ENCODE measurements around the gene MINK1. TPM values are rescaled to one million over a fixed set of nuclear protein-coding genes. Genes with fewer than 3 reads are reported as not detected.

MINK1 gene
- total RNA-seq, 3 donors from 2014 or later (not counting 1 experiment from before 2014, with no cell fraction given) = 103 to 122 (median 110) TPM

DNA sequence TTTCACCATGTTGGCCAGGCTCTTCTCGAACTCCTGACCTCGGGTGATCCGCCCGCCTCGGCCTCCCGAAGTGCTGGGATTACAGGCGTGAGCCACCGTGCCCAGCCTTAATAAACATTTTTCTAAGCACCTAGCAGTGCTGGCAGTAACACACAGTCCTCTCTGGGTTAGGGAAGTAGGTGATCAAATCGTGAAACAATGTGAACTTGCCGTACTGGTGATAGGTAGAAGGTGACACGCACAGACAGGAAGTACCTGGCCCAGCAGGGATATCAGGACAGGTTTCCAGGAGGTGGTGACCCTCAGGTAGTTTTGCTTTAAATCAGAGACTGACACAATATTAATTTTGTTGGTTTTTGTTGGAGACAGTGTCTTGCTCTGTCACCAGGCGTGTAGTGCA lies 21.7 kb upstream of the MINK1 start:
- Mint-ChIP-seq H3K27me3 (ENCODE audit: low read depth in 2 of 2) (no peaks in the 10 kb centered on the region), H3K36me3 (no peaks in the 10 kb centered on the region), H3K27ac (no peak overlapping the region), H3K4me3 (no peak overlapping the region), H3K4me1 (peaks cover under 1 to 6% of the 10 kb centered on the region in 2 donors), H3K9me3 (no peaks in the 10 kb centered on the region)
- TF ChIP-seq, protein P1, sequence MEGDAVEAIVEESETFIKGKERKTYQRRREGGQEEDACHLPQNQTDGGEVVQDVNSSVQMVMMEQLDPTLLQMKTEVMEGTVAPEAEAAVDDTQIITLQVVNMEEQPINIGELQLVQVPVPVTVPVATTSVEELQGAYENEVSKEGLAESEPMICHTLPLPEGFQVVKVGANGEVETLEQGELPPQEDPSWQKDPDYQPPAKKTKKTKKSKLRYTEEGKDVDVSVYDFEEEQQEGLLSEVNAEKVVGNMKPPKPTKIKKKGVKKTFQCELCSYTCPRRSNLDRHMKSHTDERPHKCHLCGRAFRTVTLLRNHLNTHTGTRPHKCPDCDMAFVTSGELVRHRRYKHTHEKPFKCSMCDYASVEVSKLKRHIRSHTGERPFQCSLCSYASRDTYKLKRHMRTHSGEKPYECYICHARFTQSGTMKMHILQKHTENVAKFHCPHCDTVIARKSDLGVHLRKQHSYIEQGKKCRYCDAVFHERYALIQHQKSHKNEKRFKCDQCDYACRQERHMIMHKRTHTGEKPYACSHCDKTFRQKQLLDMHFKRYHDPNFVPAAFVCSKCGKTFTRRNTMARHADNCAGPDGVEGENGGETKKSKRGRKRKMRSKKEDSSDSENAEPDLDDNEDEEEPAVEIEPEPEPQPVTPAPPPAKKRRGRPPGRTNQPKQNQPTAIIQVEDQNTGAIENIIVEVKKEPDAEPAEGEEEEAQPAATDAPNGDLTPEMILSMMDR (IDR thresholded peaks at IDR 0.05) = no peak
- no peak overlapping the region for H3K4me3 ChIP-seq (ENCODE audit: low read length)
- no peaks in the 10 kb centered on the region for H3K27me3 ChIP-seq (ENCODE audit: control insufficient read depth, insufficient read depth, low read length)
- H3K36me3 ChIP-seq (ENCODE audit: control insufficient read depth, insufficient read depth, low read length) = no peaks in the 10 kb centered on the region
- H3K9me3 ChIP-seq (ENCODE audit: control insufficient read depth, insufficient read depth, low read length) = no peaks in the 10 kb centered on the region
- peaks cover 8% of the 10 kb centered on the region for H3K4me1 ChIP-seq (ENCODE audit: control insufficient read depth, insufficient read depth, low read length)
- WGBS (ENCODE audit: insufficient coverage) = 90% methylated on average over 11 of the region's 12 CpGs
- H3K27ac ChIP-seq (ENCODE audit: low read length) = no peak overlapping the region
- DNase-seq = no peak
- intact Hi-C loops (cut with micrococcal nuclease) = no loop called here
- no peak for ATAC-seq

DNA sequence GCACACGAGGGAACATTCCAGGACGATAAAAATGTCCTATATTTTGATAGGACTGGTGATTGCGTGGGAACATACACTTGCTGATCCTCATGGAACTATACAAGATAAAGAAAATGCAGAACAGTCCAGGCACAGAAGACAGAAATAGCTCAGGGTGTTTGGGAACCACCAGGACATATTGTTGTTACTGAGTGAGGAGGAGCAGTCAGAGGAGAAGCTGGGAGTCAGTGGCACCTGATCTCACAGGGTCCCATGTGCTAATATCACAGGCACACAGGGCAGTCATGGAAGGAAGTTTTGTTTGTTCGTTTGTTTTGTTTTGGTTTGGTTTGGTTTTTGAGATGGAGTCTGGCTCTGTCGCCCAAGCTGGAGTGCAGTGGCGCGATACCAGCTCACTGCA lies 20.4 kb upstream of the MINK1 start:
- WGBS (ENCODE audit: insufficient coverage) = 92% methylated on average over 7 of the region's 7 CpGs
- intact Hi-C loops (cut with micrococcal nuclease) = no loop called here
- no peaks in the 10 kb centered on the region for H3K9me3 ChIP-seq (ENCODE audit: control insufficient read depth, insufficient read depth, low read length)
- no peak for DNase-seq
- H3K27ac Mint-ChIP-seq = no peak overlapping the region
- no peak overlapping the region for H3K4me3 ChIP-seq (ENCODE audit: low read length)
- peaks cover 4% of the 10 kb centered on the region for H3K4me1 ChIP-seq (ENCODE audit: control insufficient read depth, insufficient read depth, low read length)
- TF ChIP-seq, protein P1 (IDR thresholded peaks at IDR 0.05) = no peak
- H3K9me3 Mint-ChIP-seq = no peaks in the 10 kb centered on the region
- H3K27me3 ChIP-seq (ENCODE audit: control insufficient read depth, insufficient read depth, low read length) = no peaks in the 10 kb centered on the region
- no peaks in the 10 kb centered on the region for H3K36me3 ChIP-seq (ENCODE audit: control insufficient read depth, insufficient read depth, low read length)
- no peak overlapping the region for H3K4me3 Mint-ChIP-seq
- no peak for ATAC-seq
- H3K27me3 Mint-ChIP-seq (ENCODE audit: low read depth in 2 of 2) = no peaks in the 10 kb centered on the region
- no peak overlapping the region for H3K27ac ChIP-seq (ENCODE audit: low read length)
- H3K36me3 Mint-ChIP-seq = no peaks in the 10 kb centered on the region
- H3K4me1 Mint-ChIP-seq = peaks cover 0 to 6% of the 10 kb centered on the region in 2 donors

DNA sequence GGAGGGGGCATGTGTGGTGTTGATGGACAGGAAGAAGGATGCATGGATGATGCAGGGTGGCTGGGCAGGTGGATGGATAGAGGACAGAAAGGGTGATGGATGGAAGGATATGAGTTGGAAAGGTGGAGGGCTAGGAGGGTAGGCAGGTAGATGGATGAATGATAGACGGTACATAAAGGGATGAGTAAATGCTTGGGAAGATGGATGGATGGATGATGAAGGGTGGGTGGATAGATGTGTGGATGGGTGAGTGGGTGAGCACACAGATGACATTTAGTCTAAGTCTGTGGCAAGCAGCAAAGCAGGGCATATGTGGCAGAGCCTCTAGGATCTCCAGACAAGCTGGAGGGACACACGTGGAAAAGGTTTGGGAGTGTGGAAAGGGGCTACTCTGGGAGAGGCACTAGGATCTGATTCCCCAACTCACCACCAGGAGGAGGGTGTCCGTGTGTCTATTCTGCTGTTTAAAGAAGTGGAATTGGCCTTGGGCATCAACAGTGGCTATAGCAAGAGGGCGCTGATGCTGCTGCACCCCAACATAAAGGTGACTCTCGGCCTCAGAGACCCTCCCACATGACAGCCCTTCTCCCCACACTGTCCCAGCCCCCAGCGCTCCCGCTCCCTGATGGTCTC lies 18.0 kb upstream of the MINK1 start:
- WGBS (ENCODE audit: insufficient coverage) = 92% methylated on average over 6 of the region's 7 CpGs
- ATAC-seq (no peak), DNase-seq (no peak)
- Histone ChIP-seq H3K9me3 (ENCODE audit: control insufficient read depth, insufficient read depth, low read length) (no peaks in the 10 kb centered on the region), H3K36me3 (ENCODE audit: control insufficient read depth, insufficient read depth, low read length) (no peaks in the 10 kb centered on the region), H3K4me1 (ENCODE audit: control insufficient read depth, insufficient read depth, low read length) (no peaks in the 10 kb centered on the region), H3K4me3 (ENCODE audit: low read length) (no peak overlapping the region), H3K27me3 (ENCODE audit: control insufficient read depth, insufficient read depth, low read length) (no peaks in the 10 kb centered on the region), H3K27ac (ENCODE audit: low read length) (no peak overlapping the region)
- H3K9me3 Mint-ChIP-seq = no peaks in the 10 kb centered on the region
- H3K27ac Mint-ChIP-seq = no peak overlapping the region
- H3K4me3 Mint-ChIP-seq = no peak overlapping the region
- no peaks in the 10 kb centered on the region for H3K36me3 Mint-ChIP-seq
- no peaks in the 10 kb centered on the region for H3K4me1 Mint-ChIP-seq
- TF ChIP-seq, protein P1 (IDR thresholded peaks at IDR 0.05) = no peak
- intact Hi-C loops (cut with micrococcal nuclease) = no loop called here
- no peaks in the 10 kb centered on the region for H3K27me3 Mint-ChIP-seq (ENCODE audit: low read depth in 2 of 2)

DNA sequence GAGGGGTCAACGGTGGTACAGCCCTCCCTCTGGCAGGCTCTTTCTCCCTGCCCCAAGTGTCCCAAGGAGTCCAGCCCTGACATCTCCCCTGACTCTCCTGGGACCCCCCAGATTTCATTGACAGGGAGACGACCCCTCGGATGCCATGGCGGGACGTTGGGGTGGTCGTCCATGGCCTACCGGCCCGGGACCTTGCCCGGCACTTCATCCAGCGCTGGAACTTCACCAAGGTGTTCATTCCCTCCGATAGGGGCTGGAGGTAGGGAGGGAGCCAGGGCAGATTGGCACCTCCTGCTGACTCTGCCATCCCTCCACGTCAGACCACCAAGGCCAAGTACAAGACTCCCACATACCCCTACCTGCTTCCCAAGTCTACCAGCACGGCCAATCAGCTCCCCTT lies 16.3 kb upstream of the MINK1 start:
- Mint-ChIP-seq H3K36me3 (no peaks in the 10 kb centered on the region), H3K27me3 (ENCODE audit: low read depth in 2 of 2) (no peaks in the 10 kb centered on the region), H3K27ac (no peak overlapping the region), H3K4me1 (no peaks in the 10 kb centered on the region), H3K9me3 (no peaks in the 10 kb centered on the region), H3K4me3 (no peak overlapping the region)
- Histone ChIP-seq H3K27ac (ENCODE audit: low read length) (no peak overlapping the region), H3K27me3 (ENCODE audit: control insufficient read depth, insufficient read depth, low read length) (no peaks in the 10 kb centered on the region), H3K9me3 (ENCODE audit: control insufficient read depth, insufficient read depth, low read length) (no peaks in the 10 kb centered on the region), H3K4me1 (ENCODE audit: control insufficient read depth, insufficient read depth, low read length) (no peaks in the 10 kb centered on the region), H3K4me3 (ENCODE audit: low read length) (no peak overlapping the region), H3K36me3 (ENCODE audit: control insufficient read depth, insufficient read depth, low read length) (no peaks in the 10 kb centered on the region)
- no peak for ATAC-seq
- WGBS (ENCODE audit: insufficient coverage) = 97% methylated on average over 13 of the region's 13 CpGs
- no peak for DNase-seq
- intact Hi-C loops (cut with micrococcal nuclease) = no loop called here
- TF ChIP-seq, protein P1 (IDR thresholded peaks at IDR 0.05) = no peak
